Endothelial cell (in vitro differentiated cells): ENCODE data around the gene RACGAP1. TPM values are rescaled to one million over a fixed set of nuclear protein-coding genes. Genes with fewer than 3 reads are reported as not detected.

Experiments
- DNase-seq: peaks from one replicate; pipeline ENCODE4 v3.0.0; 2021; ENCODE audit warnings: low spot score
- H3K27ac Mint-ChIP-seq: one replicate; pipeline ENCODE4 v1.8.0; 2021; ENCODE audit warnings: mixed read lengths, inconsistent platforms; ENCODE audit not compliant: unreplicated experiment
- H3K27me3 Mint-ChIP-seq: one replicate; pipeline ENCODE4 v1.8.0; 2021; ENCODE audit warnings: mild to moderate bottlenecking, moderate library complexity, mixed read lengths, inconsistent platforms; ENCODE audit not compliant: unreplicated experiment
- H3K36me3 Mint-ChIP-seq: one replicate; pipeline ENCODE4 v1.8.0; 2021; ENCODE audit warnings: mild to moderate bottlenecking, low read depth, mixed read lengths, inconsistent platforms; ENCODE audit not compliant: unreplicated experiment
- H3K4me1 Mint-ChIP-seq: one replicate; pipeline ENCODE4 v1.8.0; 2021; ENCODE audit warnings: mild to moderate bottlenecking, mixed read lengths, inconsistent platforms; ENCODE audit not compliant: unreplicated experiment
- H3K4me3 Mint-ChIP-seq: one replicate; pipeline ENCODE4 v1.8.0; 2021; ENCODE audit warnings: mild to moderate bottlenecking, mixed read lengths, inconsistent platforms; ENCODE audit not compliant: unreplicated experiment
- H3K9me3 Mint-ChIP-seq: one replicate; pipeline ENCODE4 v1.8.0; 2021; ENCODE audit warnings: mixed read lengths, inconsistent platforms; ENCODE audit not compliant: unreplicated experiment
- total RNA-seq: library from RNA; stranded (reverse); fragmentation: NEBNext Ultra II Directional; extraction: Animal tissue kit (Norgen Biotek cat#: 25700); gene quantifications from one replicate; pipeline ENCODE4 v1.2.1, GENCODE V29; 2021; ENCODE audit not compliant: unreplicated experiment
- TF ChIP-seq, protein P1 (sequence below): fragments of 200-600 bp; sonication (generic); IDR thresholded peaks from one replicate; pipeline ENCODE4 v1.5.0; 2021; ENCODE audit warnings: antibody characterized with exemption; ENCODE audit not compliant: unreplicated experiment

The RACGAP1 gene
- total RNA-seq, 1 donor from 2014 or later = 19.5 TPM

DNA sequence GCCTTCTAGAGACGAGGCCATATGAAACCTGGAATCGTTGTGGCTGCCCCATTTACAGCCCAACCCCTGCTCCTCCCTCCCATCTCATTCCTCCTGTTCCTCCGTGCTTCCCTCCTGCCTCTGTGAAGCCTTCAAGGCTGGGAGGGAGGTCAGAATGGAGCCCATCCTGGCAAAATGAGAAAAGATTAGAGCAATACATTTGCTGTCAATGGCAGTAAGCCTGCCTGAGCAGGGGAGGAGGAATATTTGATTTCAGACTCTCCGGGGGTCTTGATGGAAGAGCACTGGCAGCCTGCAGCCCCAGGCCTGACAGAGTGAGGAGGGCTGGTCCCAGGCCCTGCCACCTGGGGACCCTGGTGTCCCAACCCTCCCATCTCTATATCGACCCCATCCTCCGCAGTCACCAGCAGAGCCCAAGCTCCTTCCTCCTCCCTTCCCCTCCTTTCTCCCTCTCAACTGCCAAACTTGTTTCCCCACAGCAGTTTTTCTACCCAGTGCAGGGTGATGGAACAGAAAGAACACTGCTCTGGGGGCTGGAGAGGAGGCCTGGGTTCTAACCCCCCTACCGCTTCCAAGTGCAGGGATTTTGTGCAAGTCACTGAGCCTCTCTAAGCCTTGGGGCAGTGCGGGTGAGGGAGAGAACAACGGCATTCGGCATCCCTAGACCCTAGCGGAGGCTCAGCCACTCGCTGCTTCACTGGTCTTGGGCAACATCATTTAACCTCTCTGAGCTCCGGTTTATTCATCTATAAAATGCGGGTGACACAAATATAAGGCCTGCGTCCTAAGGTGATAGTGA, 16.0 kb upstream of the RACGAP1 start:
- Mint-ChIP-seq H3K27ac (peak overlapping the region; percentile 67), H3K4me3 (no peak overlapping the region), H3K36me3 (no peaks in the 10 kb centered on the region), H3K4me1 (peaks cover 14% of the 10 kb centered on the region), H3K9me3 (no peaks in the 10 kb centered on the region), H3K27me3 (peaks cover 10% of the 10 kb centered on the region)
- TF ChIP-seq, protein P1, sequence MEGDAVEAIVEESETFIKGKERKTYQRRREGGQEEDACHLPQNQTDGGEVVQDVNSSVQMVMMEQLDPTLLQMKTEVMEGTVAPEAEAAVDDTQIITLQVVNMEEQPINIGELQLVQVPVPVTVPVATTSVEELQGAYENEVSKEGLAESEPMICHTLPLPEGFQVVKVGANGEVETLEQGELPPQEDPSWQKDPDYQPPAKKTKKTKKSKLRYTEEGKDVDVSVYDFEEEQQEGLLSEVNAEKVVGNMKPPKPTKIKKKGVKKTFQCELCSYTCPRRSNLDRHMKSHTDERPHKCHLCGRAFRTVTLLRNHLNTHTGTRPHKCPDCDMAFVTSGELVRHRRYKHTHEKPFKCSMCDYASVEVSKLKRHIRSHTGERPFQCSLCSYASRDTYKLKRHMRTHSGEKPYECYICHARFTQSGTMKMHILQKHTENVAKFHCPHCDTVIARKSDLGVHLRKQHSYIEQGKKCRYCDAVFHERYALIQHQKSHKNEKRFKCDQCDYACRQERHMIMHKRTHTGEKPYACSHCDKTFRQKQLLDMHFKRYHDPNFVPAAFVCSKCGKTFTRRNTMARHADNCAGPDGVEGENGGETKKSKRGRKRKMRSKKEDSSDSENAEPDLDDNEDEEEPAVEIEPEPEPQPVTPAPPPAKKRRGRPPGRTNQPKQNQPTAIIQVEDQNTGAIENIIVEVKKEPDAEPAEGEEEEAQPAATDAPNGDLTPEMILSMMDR = no peak
- no peak for DNase-seq

DNA sequence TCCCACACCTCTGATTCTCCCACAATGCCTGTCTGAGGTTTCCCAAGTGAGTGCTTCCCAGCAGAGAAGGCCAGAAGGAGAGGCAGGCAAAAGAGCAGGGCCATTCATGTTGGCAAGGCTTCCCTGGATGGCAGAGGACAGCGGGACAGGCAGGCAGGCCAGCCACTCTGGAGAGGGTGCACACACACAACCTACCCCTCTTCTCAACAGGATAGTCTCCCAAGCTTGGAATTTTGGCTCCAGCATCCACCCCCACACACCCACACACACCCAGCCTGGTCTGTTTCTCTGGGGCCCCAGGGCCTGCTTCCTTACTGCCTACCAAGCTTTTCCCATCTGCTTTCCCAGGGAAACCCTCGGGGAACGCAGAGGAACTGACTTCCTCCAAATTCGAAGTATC, 15.4 kb upstream of the RACGAP1 start:
- Mint-ChIP-seq H3K27me3 (peaks cover 9% of the 10 kb centered on the region), H3K9me3 (no peaks in the 10 kb centered on the region), H3K36me3 (no peaks in the 10 kb centered on the region), H3K4me1 (peaks cover 14% of the 10 kb centered on the region), H3K27ac (no peak overlapping the region), H3K4me3 (no peak overlapping the region)
- TF ChIP-seq, protein P1 = no peak
- DNase-seq = no peak

DNA sequence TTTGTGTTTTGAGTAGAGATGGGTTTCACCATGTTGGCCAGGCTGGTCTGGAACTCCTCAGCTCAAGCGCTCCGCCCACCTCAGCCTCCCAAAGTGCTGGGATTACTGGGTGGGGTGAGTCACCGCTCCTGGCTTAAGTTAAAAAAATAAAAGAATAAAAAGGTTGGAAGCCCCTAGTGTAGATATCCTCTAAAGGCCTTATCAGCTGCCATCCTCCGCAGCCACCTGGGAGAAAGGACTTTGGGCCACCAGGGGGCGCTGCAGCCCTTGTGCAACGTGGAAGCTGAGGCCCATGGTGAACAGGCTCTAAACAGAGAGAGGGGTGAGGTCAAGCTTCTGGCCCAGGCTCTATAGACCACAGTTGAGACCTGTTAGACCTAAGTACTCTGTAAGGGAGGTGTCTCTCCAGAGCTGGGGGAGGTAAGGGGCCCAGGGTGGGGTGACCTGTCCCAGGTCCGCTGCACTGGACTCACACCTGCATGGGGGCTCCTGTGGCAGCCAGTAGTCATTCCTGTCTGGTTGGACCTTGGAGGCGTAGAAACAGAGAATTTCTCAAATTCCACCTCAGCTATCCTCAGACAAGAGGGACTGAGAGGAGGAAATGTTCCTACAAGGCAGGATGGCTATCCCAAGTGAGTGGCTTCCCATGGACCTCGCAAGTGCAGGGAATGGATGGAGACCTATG, 14.0 kb upstream of the RACGAP1 start:
- Mint-ChIP-seq H3K27me3 (peaks cover 9% of the 10 kb centered on the region), H3K4me3 (no peak overlapping the region), H3K4me1 (peaks cover 14% of the 10 kb centered on the region), H3K27ac (no peak overlapping the region), H3K36me3 (no peaks in the 10 kb centered on the region), H3K9me3 (no peaks in the 10 kb centered on the region)
- TF ChIP-seq, protein P1 = peak; percentile 94
- peak; percentile 96 for DNase-seq

DNA sequence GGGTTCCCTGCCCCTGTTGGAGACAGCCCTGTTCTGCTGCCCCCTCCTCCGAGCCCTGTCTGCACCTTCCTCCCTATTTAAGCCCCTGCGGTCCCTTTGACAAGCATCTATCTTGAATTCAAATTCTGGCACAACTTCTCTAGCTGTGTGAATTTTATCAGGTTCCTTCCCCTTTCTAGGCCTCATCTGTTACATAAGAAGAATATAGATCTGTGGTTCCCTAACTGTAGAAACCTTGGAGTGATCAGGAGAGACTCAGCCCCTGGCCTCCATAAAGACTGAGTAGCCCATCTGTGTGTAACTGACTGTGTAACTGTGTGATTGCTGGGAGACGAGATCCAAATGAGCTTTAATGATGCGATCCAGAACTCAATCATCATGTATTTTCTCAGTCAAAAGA, 13.0 kb upstream of the RACGAP1 start:
- H3K27me3 Mint-ChIP-seq = peaks cover 8% of the 10 kb centered on the region
- DNase-seq = no peak
- no peak overlapping the region for H3K4me3 Mint-ChIP-seq

More for the DNA sequence above, 13.0 kb upstream of the RACGAP1 start:
- peaks cover 15% of the 10 kb centered on the region for H3K4me1 Mint-ChIP-seq
- TF ChIP-seq, protein P1 = no peak
- H3K27ac Mint-ChIP-seq = no peak overlapping the region
- H3K9me3 Mint-ChIP-seq = no peaks in the 10 kb centered on the region
- H3K36me3 Mint-ChIP-seq = no peaks in the 10 kb centered on the region
